Endothelial cell of umbilical vein (primary cell): ENCODE results near the gene TTC34. TPM values are rescaled to one million over a fixed set of nuclear protein-coding genes. Genes with fewer than 3 reads are reported as not detected.

Experiments used
- BruUV-seq: library from RNA; stranded (reverse); fragments of 400-500 nt; replicated peaks from 2 replicates; lab custom pipeline; 2021; lab: Mats Ljungman, UMichigan
- CTCF ChIA-PET: fragments of 300-600, 350-600 bp; sonication (Branson Sonifier 250); formaldehyde crosslinking; loops from one replicate; lab custom pipeline; 2021; ENCODE audit warnings: antibody characterized with exemption, inconsistent platforms; lab: Charles Lee
- POLR2A ChIA-PET: fragments of 300-600, 350-600 bp; sonication (Branson Sonifier 250); formaldehyde crosslinking; loops from one replicate; lab custom pipeline; 2021; ENCODE audit warnings: antibody characterized with exemption, inconsistent platforms; lab: Charles Lee
- DNase-seq: peaks from one replicate; pipeline ENCODE4 v3.0.0-alpha.2; 2011; ENCODE audit warnings: low read depth, low spot score
- FAIRE-seq: peaks from 2 replicates; lab custom pipeline; 2011; peaks lifted over from hg19 to GRCh38; lab: Jason Lieb, UNC
- H2AFZ ChIP-seq: 2 replicates; pipeline ENCODE4 v1.6.0; 2012; ENCODE audit warnings: low read depth, low read length, control low read depth, inconsistent platforms
- H3K27ac ChIP-seq: 2 replicates; pipeline ENCODE4 v1.5.1; 2011; ENCODE audit warnings: low read depth, mild to moderate bottlenecking, control low read depth, low read length, moderate library complexity; ENCODE audit not compliant: insufficient read depth
- H3K27me3 ChIP-seq, 2 experiments: 2 replicates each; pipeline versions ENCODE4 v1.6.0 to v1.6.1; 2011; ENCODE audit warnings: low read length in 2 of 2, mixed read lengths in 1 of 2; ENCODE audit not compliant: control insufficient read depth in 2 of 2, insufficient read depth in 2 of 2
- H3K36me3 ChIP-seq, 2 experiments: 2 replicates in 1 of 2; 3 replicates in 1 of 2; pipeline ENCODE4 v1.5.1; 2011; ENCODE audit warnings: low read length in 2 of 2, mild to moderate bottlenecking in 1 of 2, moderate library complexity in 1 of 2; ENCODE audit not compliant: control insufficient read depth in 2 of 2, insufficient read depth in 2 of 2; ENCODE audit errors: extremely low read depth in 1 of 2
- H3K4me1 ChIP-seq: 3 replicates; pipeline ENCODE4 v1.5.1; 2011; ENCODE audit warnings: mild to moderate bottlenecking, low read length; ENCODE audit not compliant: control insufficient read depth, insufficient read depth; ENCODE audit errors: extremely low read depth
- H3K4me2 ChIP-seq: 2 replicates; pipeline ENCODE4 v1.6.1; 2011; ENCODE audit warnings: low read length, control low read depth, mixed read lengths; ENCODE audit not compliant: insufficient read depth
- H3K4me3 ChIP-seq, 3 experiments: fragments of 200-600 bp in 1 of 3; sonication (generic), shearing (Covaris generic) in 1 of 3; replicated peaks in 1 of 3; 2 replicates each; pipeline ENCODE4 v1.5.1; 2011 to 2016; ENCODE audit warnings: control low read depth in 3 of 3, low read length in 3 of 3, mild to moderate bottlenecking in 2 of 3, inconsistent platforms in 1 of 3, low read depth in 1 of 3, moderate library complexity in 1 of 3; ENCODE audit not compliant: insufficient read depth in 1 of 3
- H3K79me2 ChIP-seq: 2 replicates; pipeline ENCODE4 v1.6.0; 2012; ENCODE audit warnings: low read length, inconsistent platforms; ENCODE audit not compliant: control insufficient read depth, insufficient read depth
- H3K9ac ChIP-seq: replicated peaks from 2 replicates; pipeline ENCODE3; 2011; ENCODE audit warnings: low read length, control low read depth; ENCODE audit not compliant: insufficient read depth; ENCODE audit errors: extremely low read depth
- H3K9me1 ChIP-seq: replicated peaks from 3 replicates; pipeline ENCODE4 v1.6.0; 2011; ENCODE audit warnings: mild to moderate bottlenecking, low read length; ENCODE audit not compliant: control insufficient read depth, insufficient read depth; ENCODE audit errors: extremely low read depth
- H3K9me3 ChIP-seq: replicated peaks from 2 replicates; pipeline ENCODE4 v1.5.1; 2012; ENCODE audit warnings: low read length, inconsistent platforms; ENCODE audit not compliant: control insufficient read depth, insufficient read depth
- H4K20me1 ChIP-seq: replicated peaks from 2 replicates; pipeline ENCODE3; 2011; ENCODE audit warnings: mild to moderate bottlenecking, low read length; ENCODE audit not compliant: control insufficient read depth, insufficient read depth; ENCODE audit errors: extremely low read depth
- EZH2 ChIP-seq: IDR thresholded peaks from 2 replicates; pipeline ENCODE4 v1.6.1; 2012; ENCODE audit warnings: borderline replicate concordance, low read depth, mild to moderate bottlenecking, moderate library complexity, low read length, inconsistent platforms; ENCODE audit not compliant: severe bottlenecking
- FOS ChIP-seq: IDR thresholded peaks from 2 replicates; pipeline ENCODE4 v1.6.1; 2011; ENCODE audit warnings: mild to moderate bottlenecking, low read length, moderate library complexity, borderline replicate concordance; ENCODE audit not compliant: insufficient read depth
- GATA2 ChIP-seq: IDR thresholded peaks from 2 replicates; pipeline ENCODE4 v1.7.0; 2011; ENCODE audit warnings: low read depth, mild to moderate bottlenecking, moderate library complexity, mixed read lengths, low read length; ENCODE audit not compliant: insufficient read length, insufficient read depth
- JUN ChIP-seq: IDR thresholded peaks from 2 replicates; pipeline ENCODE4 v1.6.1; 2011; ENCODE audit warnings: borderline replicate concordance, low read depth; ENCODE audit not compliant: insufficient read length, insufficient read depth
- MYC ChIP-seq: IDR thresholded peaks from one replicate; pipeline ENCODE4 v1.6.1; 2011; ENCODE audit warnings: mild to moderate bottlenecking, low read depth, low read length
- POLR2A ChIP-seq: IDR thresholded peaks from 2 replicates; pipeline ENCODE4 v1.6.1; 2012; ENCODE audit warnings: low read depth, mild to moderate bottlenecking, control low read depth, low read length
- POLR2AphosphoS5 ChIP-seq: IDR thresholded peaks from 2 replicates; pipeline ENCODE4 v1.6.1; 2012; ENCODE audit warnings: low read depth, mild to moderate bottlenecking, control low read depth, low read length, moderate library complexity; ENCODE audit not compliant: insufficient read depth
- dilution Hi-C: fragments of 300-500 bp; cut with MboI; formaldehyde crosslinking; loops from one replicate; pipeline ENCODE4 v1.15.0; 2019; ENCODE audit warnings: low sequenced_read_pairs; ENCODE audit not compliant: extremely low pct_ligation_motif_present
- intact Hi-C: fragments of 100-400 bp; cut with micrococcal nuclease; formaldehyde crosslinking; loops from one replicate; pipeline ENCODE4 v1.10.0; 2022
- polyA plus RNA-seq, 4 experiments: library from polyadenylated mRNA; depleted of rRNA in 3 of 4; stranded (reverse) in 3 of 4; unstranded in 1 of 4; fragments of >200 nt; gene quantifications; 2 replicates each; pipeline versions ENCODE4 v1.2.1 to v1.2.3, GENCODE V29; 2011 to 2012; ENCODE audit warnings: missing spikeins in 1 of 4
- total RNA-seq: library from RNA; stranded (reverse); gene quantifications from 2 replicates; pipeline ENCODE4 v1.2.3, GENCODE V29; 2021
- TF ChIP-seq, protein P1 (sequence below): IDR thresholded peaks from 2 replicates; pipeline ENCODE4 v1.6.1; 2011; ENCODE audit not compliant: insufficient read depth, insufficient read length
- TF ChIP-seq, protein P2 (sequence below), 2 donors: IDR thresholded peaks; 1 replicate in 1 of 2; 2 replicates in 1 of 2; pipeline ENCODE4 v1.5.1; 2011; ENCODE audit warnings: low read length in 2 of 2, mild to moderate bottlenecking in 2 of 2, moderate library complexity in 2 of 2, control low read depth in 1 of 2, inconsistent platforms in 1 of 2, low read depth in 1 of 2; ENCODE audit not compliant: insufficient read depth in 1 of 2; ENCODE audit errors: extremely low read depth in 1 of 2

Gene TTC34
- total and polyA plus RNA-seq, 2 donors (not counting 3 experiments of a cell fraction or from before 2014, with no cell fraction given) = 0.08 to 0.77 TPM

DNA sequence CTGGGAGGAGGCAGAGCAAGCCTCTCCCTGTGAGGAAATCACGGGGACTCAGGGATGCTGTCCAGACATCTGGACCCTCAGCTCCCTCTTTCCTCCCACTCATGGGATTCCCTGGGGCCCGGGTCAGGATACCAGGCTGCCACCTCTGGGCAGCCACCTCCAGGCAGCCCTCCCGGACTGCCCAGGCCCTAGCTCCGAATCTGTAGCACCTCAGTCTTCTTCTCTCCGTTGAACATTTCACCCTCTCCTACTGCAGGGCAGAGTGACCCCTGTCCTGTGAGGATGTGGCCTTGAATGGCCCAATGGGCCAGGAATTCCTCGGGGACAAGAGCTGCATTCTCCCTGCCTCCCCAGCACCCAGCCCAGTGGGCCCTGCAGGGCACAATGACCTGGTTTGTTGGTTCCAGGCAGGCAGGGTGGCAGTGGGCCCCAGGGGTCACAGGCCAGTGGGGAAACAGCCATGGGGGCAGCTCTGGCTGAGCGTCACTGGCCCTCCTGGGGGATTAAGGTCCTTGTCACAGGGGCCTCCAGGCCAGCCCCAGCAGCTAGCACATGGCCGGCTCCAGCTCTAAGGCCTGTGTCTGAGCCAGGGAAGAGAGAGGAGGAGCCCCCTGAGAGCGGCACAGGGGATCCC lies 9.5 kb upstream of the TTC34 start:
- DNase-seq (no peak), FAIRE-seq (no peak)
- dilution Hi-C loops (no loop called here), intact Hi-C loops (no loop called here)
- H3K27ac ChIP-seq = no peak overlapping the region
- H4K20me1 ChIP-seq = no peaks in the 10 kb centered on the region
- no peak overlapping the region for H3K9ac ChIP-seq
- H3K36me3 ChIP-seq = no peaks in the 10 kb centered on the region
- ChIA-PET CTCF (no interaction called here), POLR2A (no interaction called here)
- no peaks in the 10 kb centered on the region for H3K27me3 ChIP-seq
- no TSS peak for BruUV-seq
- H3K79me2 ChIP-seq = no peaks in the 10 kb centered on the region
- H3K4me1 ChIP-seq = no peaks in the 10 kb centered on the region
- H3K9me1 ChIP-seq = no peaks in the 10 kb centered on the region
- H3K9me3 ChIP-seq = no peaks in the 10 kb centered on the region
- TF ChIP-seq GATA2 = no peak
- H3K4me2 ChIP-seq = no peak overlapping the region
- no peak overlapping the region for H2AFZ ChIP-seq
- no peak overlapping the region for H3K4me3 ChIP-seq

DNA sequence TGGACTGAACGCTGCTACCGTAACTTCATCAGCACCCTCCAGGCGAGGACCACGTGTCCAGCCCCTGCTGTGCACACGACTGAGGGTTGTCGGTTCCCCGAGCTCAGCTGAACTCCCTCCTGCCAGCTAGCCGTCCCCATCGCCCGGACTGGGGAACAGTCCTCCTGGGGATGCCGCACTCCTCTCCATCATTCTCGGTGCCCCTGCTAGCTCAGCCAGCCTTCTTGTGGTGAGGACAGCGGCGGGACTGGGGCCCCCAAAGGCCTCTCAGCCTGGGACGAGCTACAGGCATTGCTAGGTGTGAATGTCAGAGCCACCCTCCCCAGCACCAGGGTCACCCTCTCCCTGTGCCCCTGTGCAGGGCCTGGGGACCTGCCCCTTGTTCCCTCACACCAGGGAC lies 8.8 kb upstream of the TTC34 start:
- Histone ChIP-seq H3K4me2 (no peak overlapping the region), H3K4me3 (no peak overlapping the region), H3K9me1 (no peaks in the 10 kb centered on the region), H3K27ac (no peak overlapping the region), H3K9ac (no peak overlapping the region), H3K27me3 (no peaks in the 10 kb centered on the region), H2AFZ (no peak overlapping the region), H3K36me3 (no peaks in the 10 kb centered on the region), H3K9me3 (no peaks in the 10 kb centered on the region), H3K79me2 (no peaks in the 10 kb centered on the region), H4K20me1 (no peaks in the 10 kb centered on the region), H3K4me1 (no peaks in the 10 kb centered on the region)
- BruUV-seq = no TSS peak
- ChIA-PET CTCF (no interaction called here), POLR2A (no interaction called here)
- FAIRE-seq (no peak), DNase-seq (no peak)
- intact Hi-C loops (no loop called here), dilution Hi-C loops (no loop called here)
- TF ChIP-seq POLR2AphosphoS5 (no peak), GATA2 (no peak), FOS (no peak), JUN (no peak), POLR2A (no peak), EZH2 (no peak), MYC (no peak)
- TF ChIP-seq, protein P1, sequence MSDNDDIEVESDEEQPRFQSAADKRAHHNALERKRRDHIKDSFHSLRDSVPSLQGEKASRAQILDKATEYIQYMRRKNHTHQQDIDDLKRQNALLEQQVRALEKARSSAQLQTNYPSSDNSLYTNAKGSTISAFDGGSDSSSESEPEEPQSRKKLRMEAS = no peak
- TF ChIP-seq, protein P2, sequence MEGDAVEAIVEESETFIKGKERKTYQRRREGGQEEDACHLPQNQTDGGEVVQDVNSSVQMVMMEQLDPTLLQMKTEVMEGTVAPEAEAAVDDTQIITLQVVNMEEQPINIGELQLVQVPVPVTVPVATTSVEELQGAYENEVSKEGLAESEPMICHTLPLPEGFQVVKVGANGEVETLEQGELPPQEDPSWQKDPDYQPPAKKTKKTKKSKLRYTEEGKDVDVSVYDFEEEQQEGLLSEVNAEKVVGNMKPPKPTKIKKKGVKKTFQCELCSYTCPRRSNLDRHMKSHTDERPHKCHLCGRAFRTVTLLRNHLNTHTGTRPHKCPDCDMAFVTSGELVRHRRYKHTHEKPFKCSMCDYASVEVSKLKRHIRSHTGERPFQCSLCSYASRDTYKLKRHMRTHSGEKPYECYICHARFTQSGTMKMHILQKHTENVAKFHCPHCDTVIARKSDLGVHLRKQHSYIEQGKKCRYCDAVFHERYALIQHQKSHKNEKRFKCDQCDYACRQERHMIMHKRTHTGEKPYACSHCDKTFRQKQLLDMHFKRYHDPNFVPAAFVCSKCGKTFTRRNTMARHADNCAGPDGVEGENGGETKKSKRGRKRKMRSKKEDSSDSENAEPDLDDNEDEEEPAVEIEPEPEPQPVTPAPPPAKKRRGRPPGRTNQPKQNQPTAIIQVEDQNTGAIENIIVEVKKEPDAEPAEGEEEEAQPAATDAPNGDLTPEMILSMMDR (IDR thresholded peaks at IDR 0.05; ENCODE audit: extremely low read depth in 1 of 2, insufficient read depth in 1 of 2, low read depth in 1 of 2, low read length in 2 of 2) = no peak
